Medulla oblongata (tissue), 1 donor: ENCODE data around the gene AGAP1.

Experiments used
- DNase-seq: peaks from one replicate; pipeline ENCODE4 v3.0.0-alpha.2; 2015; ENCODE audit errors: extremely low spot score

Gene AGAP1

DNA sequence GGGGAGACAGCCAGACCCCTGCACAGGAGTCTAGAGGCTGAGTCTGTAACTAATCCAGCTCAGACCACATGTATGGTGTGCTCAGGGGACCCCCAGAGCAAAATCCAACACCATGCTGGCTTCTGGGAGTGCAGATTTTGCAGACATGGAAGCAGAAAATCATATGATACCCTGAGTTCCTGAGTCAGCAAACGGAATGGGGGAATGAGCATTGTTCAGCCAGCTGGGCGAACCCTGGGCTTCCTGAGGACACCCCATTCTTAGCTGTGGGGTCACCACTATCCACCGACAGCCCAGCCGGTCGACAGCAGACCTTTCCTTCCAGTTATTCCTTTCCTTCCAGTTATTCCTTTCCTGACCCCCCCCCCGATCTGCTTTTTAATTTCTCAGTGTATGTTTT, 351.4 kb downstream of the AGAP1 start:
- DNase-seq, result no peak

DNA sequence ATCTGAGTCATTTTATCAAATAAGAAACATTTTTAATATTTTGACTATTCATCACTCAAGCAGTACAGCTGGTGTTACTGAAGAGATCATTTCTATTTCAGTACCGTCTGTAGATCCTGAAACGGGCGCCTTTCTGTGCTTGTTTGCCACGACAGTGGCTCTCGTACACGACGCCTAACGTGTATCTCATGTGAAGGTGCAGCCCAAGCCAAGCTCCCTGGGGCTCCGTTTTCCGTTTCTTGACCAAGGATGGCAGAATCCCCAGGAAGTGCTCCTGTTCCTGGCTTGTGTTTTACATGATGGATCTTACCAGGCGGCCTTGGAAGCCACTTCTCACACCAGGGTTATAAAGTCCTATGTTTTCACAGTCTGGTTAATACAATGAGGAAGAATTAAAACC, 353.7 kb downstream of the AGAP1 start:
- DNase-seq, result no peak

DNA sequence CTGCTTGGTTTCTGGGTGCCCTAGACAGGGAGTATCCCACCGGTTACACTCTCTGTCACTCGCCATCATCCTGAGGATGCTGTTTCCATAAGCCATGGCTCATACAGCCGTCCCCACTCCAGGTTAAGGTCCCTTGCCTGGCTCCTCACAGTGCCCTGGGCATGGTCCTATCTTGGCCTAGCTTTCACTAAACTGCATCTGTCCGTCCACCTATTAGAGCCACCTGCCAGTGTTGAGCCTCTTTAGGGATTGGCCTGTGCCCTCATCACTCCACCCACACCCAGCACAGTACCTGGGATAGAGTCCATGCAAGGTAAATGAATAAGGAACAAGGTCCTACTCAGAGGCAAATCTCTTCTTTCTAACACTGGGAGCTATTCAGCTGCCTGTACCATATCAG, 354.2 kb downstream of the AGAP1 start:
- DNase-seq, result no peak

DNA sequence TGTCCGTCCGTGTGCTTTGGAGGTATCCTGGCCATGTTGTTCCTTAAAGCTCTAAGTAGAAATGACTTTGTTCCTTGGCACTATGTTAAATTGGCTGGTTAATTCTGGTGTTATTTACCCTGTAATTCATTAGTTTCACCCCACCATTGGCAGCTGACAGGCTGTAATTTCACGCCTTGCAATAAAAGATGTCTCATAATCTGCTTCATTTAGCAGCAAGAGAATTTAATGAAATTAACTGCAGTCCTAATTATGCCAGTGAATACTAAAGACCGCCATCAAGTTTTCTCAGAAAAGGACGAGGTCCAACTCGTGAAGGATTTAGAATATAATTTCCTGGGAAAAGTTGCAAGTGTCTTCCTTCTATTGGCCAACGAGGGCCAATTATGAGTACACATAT, 355.1 kb downstream of the AGAP1 start:
- no peak for DNase-seq

DNA sequence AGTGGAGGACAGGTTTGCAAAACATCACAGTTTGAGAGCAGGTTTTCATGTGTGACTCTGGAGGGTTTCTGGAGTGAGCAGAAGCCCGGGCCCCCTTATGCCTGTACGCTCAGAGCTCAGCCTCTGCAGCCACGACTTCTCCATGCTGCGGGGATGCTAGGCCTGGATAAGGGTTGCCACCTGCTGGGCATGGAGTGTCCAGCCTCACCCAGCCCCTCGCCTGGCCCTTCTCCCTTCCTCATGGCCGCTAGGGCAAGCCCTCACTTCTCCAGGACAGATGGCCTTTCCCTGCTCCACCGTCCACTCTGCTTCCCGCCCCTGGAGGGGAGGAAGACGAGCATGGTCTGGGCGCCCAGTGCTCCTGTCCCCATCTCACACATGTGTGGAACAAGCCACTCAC, 355.6 kb downstream of the AGAP1 start:
- no peak for DNase-seq

DNA sequence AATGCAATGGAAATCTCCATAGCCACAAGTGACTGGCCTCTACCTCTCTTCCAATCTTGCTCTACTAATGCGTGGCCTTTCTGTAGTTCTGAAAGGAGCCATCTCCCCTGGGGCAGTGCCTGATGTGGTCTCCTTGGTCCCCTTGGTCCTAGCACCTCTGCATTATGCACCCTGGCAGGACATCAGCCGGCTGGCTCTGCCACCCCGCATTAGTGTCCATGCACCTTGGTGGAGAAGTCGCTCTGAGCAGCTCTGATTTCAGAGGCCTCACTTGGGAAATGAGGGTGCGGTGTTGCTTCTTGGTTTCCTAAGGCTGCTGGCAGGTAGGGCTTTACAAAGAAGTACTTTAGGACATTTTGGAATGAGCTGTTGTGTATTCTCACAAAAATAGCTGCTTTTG, 356.4 kb downstream of the AGAP1 start:
- DNase-seq, result no peak

DNA sequence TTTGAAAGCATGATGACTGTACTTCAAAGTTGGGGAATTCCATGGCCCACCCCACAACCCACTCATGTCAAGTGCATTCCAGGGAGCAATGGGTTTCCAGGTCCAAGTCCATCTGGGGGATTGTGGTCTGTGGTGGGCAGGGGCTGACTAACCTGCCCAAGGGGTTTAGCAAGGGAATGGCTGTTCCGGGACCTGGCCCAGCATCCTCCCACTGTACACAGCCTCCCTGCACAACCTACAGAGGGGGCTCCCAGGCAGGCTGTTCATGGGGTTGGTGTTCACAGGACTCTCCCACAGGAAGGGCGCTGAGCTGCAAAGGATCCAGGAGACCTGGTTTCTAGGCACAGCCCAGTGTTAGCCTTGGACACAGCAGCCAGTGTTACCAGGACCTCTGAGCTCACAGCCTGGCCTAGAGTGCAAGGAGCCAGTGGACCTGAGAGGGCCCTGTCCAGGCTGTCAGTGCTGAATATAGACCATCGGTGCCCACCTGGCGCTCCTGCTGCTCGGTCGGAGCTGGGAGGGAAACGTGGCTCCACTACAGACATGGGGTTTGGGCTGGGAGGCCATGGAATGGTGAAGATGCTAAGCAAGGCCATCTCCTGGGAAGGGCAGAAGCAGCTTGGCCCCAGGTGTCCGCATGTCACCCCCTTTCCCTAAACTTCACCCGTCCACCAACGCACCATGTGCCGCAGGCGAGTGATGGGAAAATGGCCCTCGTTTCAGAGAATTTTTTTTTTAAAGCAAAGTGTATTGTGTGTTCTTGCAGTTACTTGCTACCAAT, 357.1 kb downstream of the AGAP1 start:
- no peak for DNase-seq

DNA sequence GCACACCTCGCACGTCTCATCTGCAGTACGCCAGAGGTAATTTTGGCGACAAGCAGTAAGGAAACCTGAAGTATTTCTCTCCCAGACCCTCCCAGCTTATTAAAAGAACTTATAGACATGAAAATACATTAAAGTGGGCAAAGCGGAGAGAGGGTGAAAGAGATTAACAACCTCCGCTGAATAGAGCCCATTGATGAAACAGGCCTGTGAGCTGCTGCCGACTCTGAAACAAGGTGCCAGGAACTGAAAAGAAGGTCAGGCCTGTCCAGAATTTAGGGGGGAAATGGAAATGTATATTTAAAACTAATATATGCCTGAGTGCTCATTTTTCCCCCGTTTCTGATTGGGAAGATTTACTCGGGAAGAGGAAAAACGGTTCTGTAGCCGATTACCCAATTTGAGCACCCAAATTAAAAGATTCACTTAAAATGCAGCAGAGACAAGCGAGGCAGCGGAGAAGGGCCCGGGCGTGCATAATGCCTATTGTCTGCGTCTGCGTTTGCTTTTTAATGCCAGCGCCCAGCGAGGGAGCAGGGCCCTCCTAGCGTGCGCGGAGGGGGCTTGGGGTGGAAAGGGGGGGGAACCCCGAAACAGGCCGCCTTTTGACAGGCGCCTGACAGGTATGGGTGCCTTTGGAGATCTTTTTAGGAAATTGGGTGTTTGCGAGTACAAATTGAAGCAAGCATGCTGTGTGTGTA, 358.1 kb downstream of the AGAP1 start:
- peak; percentile 47 for DNase-seq

DNA sequence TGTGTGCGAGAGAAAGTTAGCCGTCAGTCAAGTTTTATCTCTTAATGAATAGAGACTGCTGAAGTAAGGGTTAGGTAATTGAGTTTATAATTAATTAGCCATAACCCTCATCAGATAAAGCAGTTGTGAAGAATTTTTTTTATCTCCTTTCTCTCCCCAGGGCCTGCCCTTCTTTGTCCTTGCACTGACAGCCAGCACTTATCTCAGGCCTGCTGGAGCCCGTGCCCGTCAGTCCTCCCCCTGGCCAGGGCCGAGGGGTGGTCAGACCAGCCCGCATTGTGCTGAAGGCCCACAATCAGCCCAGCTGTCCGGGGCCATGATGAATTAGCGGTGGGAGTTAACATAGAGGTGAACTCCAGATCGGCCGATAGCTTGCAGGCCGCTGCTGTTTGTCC, 358.7 kb downstream of the AGAP1 start:
- no peak for DNase-seq

DNA sequence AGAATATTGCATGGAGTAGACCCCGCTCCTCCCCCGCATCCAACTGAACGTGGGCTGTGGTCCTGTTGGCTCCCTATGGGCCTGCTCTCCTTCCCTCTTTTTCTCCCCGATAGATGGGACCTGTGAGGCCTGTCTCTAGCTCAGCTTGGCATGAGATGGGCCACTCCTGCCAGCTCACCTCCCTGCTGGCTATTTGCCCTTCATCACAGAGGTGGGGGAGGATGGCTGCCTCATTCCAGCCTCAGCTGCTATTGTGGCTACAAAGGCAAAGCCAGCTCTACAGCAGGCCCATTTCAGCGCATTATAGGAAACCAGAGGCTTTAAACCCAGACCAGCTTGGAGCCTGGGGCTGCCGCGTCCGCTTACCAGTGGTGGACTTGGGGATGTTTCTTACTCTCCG, 360.4 kb downstream of the AGAP1 start:
- DNase-seq, result no peak

DNA sequence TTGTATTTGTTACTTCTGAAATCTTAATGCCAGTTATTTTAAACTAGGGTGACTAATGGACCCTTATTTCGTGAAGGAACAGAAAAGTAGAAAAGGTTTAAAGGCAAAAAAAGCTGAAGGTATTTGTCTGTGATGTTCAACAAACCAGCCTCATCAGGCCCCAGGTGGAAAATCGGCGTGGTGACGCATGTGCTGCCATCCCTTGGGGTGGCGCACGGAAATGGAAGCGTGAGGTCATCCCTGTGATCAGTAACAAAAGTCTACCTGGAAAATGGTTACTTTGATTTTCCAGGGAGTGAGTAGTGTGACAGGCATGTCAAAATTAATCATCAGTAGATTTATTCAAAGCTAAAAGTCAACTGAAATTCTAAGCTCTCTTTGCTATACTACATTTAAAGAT, 361.2 kb downstream of the AGAP1 start:
- no peak for DNase-seq

DNA sequence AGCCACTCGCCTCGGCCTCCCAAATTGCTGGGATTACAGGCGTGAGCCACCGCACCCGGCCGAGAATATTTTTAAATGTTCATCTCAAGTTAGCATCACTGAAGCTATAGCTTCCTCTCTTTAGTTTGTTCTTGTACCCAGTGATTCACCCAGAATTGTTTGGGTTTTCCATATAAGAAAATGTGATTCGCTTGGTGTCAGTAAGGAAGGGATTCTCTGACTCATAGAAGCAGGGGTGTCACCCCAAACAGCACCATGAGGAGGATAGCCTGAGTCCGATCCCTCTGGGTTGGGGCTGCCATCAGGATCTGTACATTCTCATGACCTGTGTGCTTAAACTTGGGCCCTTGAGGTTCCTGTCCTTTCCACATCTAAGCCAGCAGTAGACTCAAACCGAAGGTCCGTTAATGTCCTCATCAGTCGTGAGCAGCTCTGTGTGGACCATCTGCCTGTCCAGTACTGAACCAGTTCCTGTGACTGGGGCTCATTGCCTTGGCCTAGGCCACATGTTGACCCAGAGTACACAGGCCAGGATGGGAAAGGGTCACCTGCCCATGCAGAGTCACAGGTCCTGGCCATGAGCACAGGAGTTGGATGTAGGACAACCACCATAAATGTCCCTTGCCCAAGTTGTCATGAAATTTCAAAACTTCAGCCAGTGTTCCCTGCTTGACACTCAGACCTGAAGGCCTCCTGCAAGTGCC, 362.5 kb downstream of the AGAP1 start:
- no peak for DNase-seq

DNA sequence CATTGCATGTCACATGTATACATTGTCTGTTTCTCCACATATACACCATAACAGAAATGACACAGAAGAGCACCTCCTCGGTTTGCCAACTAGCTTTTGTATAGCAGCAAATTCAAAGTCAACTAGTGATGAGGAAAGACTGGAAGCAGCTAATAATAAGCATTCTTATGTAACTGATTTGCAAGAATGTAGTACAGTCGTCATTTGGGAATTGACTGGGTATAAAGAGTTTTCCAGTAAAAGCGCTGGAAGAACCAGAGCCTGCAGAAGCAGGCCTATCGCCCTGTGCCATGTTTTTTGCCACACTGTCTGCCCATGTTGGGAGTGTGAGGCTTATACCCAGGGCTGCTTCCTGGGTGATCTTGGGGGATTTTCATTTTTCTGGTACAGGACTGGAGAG, 363.8 kb downstream of the AGAP1 start:
- no peak for DNase-seq

DNA sequence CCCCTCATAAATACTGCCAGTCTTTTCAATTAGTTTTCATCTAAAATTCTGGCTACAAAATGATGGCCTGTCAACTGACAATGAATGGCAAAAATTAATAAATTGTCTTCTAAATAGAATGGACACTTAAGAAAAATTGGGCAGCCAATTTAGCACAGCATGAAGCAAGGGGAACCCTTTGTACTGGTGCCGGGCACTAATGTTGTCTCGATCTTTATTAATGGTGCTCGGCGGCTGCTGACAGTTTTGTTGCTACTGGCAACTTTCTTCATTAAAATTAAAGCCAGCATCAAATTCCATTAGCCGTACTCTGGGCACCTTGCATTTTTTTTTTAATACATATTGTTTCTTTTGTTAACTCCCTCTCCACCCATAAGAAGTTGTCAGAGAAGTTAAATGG, 365.0 kb downstream of the AGAP1 start:
- DNase-seq, result no peak

DNA sequence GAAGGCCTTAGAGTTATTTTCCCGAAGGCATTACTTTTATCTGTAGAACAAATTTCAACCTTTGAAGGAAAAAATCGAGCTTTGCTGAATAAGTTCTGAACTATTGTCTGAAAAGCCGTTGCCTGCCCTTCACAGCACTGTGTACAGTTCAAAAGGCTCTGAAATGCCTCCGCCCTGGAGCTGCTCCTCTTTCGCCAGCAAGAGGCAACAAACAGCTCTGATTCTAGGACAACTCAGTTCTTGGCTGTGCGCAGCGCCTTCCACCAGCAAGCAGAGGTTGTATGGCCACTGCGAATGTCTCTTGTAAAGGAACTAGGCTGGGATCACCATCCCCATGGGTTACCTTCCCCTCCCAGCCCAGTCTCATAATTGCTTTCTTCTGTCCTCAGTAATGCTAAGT, 365.8 kb downstream of the AGAP1 start:
- peak; percentile 42 for DNase-seq

DNA sequence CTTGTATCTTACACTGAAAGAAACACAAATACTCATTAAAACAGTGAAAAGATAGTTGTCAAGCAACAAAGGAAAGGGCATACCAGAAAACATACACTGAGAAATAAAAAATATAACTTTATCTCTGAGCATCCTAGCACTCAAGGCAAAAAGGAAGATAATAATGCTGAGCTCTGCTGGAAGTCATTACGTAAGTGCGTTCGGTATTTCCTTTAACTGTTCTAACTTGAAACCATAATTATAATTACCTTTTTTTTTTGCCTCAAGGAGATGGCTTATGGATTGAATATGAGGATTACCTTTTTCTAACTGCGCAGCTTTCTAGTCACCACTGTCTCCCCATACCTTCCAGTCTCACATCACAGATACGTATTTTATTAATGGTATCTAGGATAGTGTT, 366.3 kb downstream of the AGAP1 start:
- no peak for DNase-seq

DNA sequence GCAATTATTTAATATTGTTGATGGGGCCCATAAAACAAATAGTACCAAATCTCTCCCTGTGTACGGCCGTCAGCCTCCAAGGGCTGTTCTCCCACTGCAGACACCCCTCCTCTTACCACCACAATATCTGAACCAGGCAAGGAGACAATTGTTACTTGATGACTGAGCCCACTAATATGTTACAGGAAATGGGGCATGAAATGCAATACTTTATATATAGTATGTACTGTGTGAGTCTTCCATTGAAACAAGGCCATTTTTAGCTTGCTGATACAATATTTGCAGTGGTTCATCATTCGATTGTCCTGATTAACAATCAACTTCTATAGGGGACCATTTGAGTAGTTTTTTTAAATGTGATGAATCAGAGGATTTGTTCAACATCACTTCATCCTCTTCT, 367.0 kb downstream of the AGAP1 start:
- DNase-seq, result no peak

DNA sequence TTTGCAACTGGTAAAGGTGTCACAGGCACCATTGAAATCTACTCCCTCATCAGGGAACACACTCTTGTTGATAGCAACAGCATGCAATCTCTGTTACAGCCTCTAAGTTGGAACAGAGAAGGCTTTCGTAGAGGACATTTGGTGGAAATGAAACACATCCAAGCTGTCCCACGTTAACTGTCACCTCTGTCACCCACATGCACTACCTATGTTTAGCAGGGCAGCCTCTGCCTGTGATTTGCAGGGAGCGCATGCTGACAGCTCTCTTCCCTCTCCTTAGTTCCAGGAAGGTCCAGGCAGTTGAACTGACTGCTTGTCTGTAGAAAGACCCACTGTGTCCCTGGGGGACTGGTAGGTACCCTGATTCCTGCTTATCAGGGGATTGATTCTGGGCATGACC, 367.5 kb downstream of the AGAP1 start:
- DNase-seq, result no peak

DNA sequence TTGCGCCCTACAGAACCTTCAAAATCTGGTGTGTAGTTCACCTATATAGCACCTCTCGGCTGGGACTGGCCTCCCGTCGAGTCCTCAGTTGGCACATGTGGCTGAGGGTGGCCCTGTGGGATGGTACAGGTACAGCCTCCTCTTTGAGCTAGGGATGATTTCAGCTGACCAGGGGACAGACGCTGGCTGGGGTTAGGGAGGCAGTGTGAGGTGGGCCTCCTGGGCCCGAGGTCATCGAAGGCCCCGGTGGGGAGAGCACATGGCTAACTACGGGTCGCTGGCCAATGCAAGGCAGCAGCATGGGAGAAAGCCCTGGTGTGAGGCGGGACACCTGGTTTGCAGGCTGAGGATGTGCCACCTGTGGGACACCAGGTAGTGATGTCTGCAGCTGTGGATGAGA, 369.6 kb downstream of the AGAP1 start:
- DNase-seq, result no peak

DNA sequence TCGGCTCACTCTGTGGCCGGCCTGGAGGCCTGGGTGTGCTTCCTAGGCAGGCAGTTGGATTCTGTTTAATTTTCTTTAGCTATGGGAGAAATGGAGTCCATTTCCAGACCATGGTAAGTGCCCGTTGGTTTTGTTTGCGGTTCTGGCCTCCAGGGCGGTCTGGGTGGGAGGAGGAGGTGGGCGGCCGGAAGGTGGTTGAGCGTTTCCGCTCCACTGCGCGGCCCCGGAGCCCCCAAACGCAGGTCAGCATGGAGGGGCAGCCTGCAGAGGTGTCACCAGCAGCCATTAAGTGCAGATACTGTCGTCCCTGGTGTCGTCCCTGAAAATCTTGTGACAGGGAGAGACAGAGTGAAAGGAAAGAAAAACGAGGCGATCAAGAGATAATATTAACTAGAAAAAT, 370.5 kb downstream of the AGAP1 start:
- DNase-seq, result no peak

DNA sequence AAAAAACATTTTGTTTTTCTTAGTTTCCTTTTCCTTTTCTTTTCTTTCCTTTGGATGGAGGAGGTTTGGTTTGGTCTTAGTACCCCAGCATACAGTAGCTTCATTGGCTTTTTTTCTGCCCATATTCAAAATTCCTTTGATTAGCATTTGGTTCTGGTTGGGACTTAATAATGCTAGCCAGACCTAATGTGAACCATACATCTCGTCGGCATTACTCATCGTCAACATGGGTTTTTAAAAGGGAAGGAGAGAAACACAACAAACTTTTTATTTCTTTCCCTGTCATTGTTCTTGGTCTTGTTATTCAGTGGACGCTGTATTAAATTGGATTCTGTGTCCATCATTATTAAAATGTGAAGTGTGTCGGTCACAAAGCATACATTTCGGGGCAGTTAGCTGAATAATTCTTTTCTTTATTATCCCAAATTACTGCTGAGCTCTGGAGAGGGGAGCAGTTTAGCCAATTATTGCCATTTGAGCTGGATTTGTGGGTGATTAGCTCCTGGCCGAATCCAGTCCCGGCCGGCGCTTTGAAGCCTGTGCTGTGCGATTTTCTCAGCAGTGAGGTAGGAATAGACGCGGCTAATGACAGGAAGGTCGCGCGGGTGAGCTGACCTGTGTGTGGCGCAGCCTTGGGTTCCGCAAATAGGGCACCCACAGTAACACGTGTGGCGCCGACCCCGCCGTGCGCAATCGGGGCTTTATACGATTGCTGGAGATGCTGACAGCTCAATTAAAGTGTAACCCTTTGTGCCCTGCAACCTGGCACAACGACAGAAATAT, 371.1 kb downstream of the AGAP1 start:
- no peak for DNase-seq

DNA sequence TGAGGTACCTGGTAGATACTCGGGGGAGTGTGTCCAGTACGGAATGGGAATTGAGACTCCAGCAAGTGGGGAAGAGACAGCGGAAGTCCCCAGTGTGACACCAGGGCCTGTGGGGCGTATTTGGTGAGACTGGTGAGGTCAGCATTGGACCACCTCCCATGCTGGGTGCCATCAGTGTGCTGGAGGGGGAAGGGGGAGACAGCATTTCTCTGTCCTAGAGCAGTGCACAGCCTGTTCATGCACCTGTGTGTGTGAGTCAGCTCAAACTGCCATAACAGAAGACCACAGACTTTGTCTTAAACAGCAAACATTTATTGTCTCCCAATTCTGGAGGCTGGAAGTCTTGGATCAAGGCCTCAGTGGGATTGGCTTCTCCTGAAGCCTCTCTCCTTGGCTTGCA, 372.5 kb downstream of the AGAP1 start:
- no peak for DNase-seq
